Myometrial cell (primary cell): Measurements from ENCODE around the gene RBM24. TPM values are rescaled to one million over a fixed set of nuclear protein-coding genes. Genes with fewer than 3 reads are reported as not detected.

Source experiments
- total RNA-seq: library from RNA; depleted of rRNA; stranded (reverse); fragments of >200 nt; gene quantifications from 2 replicates; pipeline ENCODE4 v1.2.3, GENCODE V29; 2015

The RBM24 gene
- 4.0 and 5.5 TPM in 2 replicates for total RNA-seq

GRCh38 chr6:17281100-17281496, at the start of gene RBM24:
RBM24 (plus strand) TSS chr6:17281361; CDS start chr6:17281582, 221 bp downstream.

Other genes starting within 250 kb of the RBM24 start
- gene STMND1, start 179.3 kb upstream of the RBM24 start, total RNA-seq = not detected in 2 replicates
- gene CAP2, start 112.2 kb downstream of the RBM24 start, total RNA-seq = 4.0 and 6.7 TPM in 2 replicates